GM19035 (cell line): ENCODE measurements around the gene MSH3.
"Not testable (repeated sequence)": the region's sequence is repeated elsewhere in the genome, so short reads cannot be mapped to it uniquely, and the experiment has no call there.

Experiments
- ATAC-seq: cut with Tn5 transposase; IDR thresholded peaks from one replicate; pipeline ENCODE4 v1.9.1; 2021; ENCODE audit not compliant: unreplicated experiment

Gene MSH3

GRCh38 chr5:80747922-80748321 lies 93.5 kb downstream of the MSH3 start:
- no peak for ATAC-seq

GRCh38 chr5:80752427-80752826 lies 98.0 kb downstream of the MSH3 start:
- no peak for ATAC-seq

GRCh38 chr5:80753712-80754111 lies 99.3 kb downstream of the MSH3 start:
- ATAC-seq, result no peak

DNA sequence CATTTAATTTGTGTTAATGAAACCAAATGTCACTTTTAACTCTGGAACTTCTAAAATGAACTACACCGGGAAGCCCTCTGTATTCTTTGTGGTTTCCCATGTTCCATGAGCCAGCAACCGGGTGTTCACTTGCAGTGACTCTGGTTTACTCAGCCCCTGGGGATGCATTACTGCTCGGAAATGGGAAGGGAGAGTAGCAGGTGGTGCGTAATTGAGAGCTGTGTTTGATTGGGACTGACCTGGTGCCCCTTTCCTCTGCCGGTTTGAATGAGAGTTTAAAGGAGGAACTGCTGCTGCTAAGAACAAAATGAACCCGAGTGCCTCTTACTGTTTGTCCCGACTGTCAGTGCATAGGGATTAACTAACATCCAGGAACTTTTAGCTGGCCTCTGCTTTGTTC lies 100.4 kb downstream of the MSH3 start:
- ATAC-seq, result peak; percentile 43

DNA sequence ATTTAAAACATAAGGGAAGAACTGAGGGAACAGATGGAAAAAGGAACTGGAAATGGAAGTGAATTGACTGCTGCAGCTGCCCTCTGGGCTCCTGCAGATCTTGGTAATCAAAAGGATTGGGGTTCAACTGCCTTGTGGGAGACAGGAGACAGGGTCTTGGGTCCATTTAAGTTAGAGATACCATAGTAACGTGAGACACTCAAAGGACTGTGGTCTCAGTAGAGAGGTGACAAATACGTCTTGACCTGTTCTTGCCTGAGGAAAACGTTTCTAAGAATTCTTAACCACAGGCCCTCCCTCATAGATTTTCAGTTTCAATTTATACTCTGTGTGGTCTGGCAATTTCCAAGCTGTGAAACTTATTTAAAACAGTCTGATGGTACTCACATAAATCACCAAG lies 101.2 kb downstream of the MSH3 start:
- peak; percentile 98 for ATAC-seq

DNA sequence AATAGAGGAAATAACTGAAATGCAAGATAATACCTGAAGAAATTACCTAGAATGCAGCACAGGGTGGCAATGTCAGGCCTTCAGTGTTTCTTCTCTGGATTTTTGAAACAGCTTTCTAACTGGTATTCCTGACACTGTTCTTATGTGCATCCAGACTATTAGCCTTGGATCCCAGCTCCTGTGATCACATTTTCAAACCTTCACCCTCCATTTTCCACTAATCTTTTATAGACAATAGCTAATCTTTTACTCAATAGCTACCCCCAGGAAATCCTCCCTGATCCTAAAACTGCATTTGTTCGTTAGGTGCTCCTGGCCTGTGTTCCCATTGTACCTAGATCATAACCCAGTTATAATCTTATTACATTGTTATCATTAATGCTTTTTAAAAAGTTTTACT lies 101.8 kb downstream of the MSH3 start:
- ATAC-seq, result no peak

- no peak for ATAC-seq
These were observed 102.8 kb downstream of the MSH3 start for GRCh38 chr5:80757290-80757689.

DNA sequence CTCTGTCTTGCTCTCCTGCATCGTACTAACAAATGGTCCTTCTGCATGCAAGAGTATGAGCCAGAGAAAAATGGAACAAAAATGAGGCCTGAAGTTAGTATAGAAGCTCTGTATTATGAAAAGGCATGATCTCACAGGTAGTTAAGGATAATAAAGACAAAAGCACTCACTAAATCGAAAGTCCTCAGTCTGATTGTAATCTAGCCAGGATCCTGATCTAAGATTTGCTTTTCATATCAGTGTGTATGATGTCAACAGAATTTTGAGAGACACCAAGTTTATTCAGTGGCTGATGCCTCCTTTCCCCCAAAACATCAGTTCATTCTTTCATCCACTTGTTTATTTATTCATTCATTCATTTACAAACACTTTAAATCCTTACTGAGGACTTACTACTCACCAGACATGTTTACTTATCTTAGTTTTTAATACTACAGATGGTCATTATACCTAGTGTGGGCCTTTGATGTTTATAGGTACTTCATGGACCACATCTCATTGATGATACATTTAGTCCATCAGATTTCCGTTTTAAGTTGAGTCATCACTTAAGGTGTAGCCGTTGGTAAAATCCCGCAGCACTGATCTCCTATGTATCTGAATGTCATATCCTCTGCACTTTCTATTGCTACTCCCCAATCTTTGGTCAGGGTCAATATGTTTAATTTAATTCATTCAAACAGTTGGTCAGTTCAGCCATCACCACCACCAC lies 105.6 kb downstream of the MSH3 start:
- no peak for ATAC-seq

DNA sequence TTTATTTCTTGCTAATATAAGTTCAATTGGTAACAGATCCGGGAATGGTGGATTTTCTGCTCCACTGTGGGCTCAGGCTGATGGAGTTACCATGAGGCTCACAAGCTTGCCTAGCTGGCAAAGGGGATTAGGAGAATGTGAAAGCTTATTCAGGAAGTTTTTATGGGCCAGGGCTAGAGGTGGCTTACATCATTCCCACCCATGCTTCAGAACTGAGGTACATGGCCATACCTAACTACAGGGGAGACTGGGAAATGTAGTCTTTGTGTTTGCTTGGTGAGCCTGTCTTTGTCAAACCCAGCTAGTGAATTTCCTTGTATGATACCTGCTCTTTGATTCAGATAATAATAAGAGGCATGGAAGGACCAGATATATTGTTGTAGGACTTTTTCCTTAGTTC lies 106.2 kb downstream of the MSH3 start:
- no peak for ATAC-seq

DNA sequence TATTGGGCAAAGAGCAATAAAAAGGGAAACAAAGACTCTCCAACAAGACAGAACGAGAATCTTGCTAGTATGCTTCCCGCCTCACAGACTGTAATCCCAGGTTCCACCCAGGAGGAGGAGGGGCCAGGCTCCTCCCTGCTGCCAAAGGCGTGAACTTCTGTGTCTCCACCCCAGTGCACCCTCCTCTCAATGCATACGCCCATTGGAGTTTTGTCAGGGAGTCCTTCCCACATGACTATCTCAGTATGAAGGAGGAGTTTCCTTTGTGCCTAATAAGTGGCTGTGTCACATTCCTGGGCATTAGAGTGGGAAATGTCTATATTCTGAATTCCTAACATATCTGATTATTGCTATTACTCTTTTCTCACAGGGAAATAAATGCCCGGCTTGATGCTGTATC lies 106.7 kb downstream of the MSH3 start:
- no peak for ATAC-seq

DNA sequence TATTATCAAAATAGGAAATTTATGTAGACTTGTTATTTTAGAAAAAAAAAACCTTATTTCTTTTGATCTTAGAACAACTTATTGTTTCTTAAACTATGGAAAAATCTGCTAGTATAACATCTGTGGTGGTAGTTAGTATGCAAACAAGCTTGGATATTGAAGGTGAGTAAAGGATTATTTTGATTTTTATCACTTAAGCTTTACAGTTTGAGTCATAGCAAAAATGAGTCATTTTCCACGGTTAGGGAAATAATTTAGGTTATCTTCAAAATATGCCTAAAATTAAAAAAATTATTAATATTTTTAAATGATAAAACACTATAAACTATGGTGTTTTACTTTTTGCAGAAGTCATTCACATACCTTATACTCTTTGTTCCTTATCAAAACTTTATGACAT lies 107.5 kb downstream of the MSH3 start:
- no peak for ATAC-seq

- ATAC-seq, result no peak
These were observed 108.1 kb downstream of the MSH3 start for GRCh38 chr5:80762573-80762972.

DNA sequence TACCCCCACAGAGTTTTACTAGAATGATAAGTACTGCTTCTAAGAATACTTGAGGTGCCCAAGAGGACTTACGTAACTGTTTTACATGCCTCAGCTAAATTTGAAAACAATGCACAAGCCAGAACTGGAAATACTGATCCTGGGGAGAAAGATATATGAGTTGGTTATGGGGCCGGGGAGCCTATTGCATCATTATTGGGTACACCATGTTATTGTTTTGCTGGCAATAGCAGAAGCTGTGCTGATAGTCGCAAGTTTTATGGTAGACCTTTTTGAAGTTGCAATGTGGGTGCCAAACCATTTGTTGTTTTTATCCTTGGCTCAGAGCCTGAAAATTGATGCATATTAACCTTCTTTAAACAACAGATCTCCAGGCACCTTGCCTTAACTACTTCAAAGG lies 108.8 kb downstream of the MSH3 start:
- ATAC-seq, result no peak

GRCh38 chr5:80763873-80764647 lies 109.6 kb downstream of the MSH3 start:
- no peak for ATAC-seq

GRCh38 chr5:80764786-80765185 lies 110.3 kb downstream of the MSH3 start:
- ATAC-seq, result no peak

GRCh38 chr5:80777347-80778287 lies 123.2 kb downstream of the MSH3 start:
- no peak for ATAC-seq

DNA sequence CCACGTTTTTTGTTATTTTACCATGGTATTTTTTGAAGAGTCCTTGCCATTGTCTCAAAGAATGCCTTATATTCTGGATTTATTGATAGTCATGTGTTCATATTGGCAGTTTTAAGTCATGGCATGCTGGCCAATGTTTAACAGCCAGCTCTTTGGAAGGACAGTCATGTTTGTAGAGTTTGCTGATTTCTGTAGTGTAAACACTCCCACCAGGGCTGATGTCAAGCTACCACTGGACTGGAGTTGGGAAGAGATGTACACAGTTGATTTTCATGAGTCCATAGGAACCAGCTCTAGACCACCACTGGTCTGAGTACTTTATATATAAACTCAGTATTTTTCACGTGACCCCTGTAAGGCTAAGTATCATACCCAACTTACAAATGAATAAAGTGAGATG lies 125.6 kb downstream of the MSH3 start:
- ATAC-seq, result no peak

GRCh38 chr5:80780761-80781285 lies 126.4 kb downstream of the MSH3 start:
- ATAC-seq, result no peak

DNA sequence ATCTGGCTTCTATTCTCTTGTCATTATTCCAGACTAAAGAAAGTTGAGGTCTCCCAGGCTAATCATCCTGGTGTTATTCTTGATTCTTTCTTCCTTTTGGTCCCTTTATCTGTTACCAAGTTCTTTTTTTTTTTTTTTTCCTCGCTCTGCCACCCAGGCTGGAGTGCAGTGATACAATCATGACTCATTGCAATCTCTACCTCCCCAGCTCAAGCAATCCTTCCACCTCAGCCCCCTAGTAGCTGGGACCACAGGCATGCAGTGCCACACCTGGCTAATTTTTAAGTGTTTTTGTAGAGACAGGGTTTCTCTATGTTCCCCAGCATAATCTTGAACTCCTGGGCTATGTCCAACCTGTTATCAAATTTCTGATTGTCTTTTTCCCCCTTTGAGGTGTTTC lies 126.9 kb downstream of the MSH3 start:
- ATAC-seq, result no peak

DNA sequence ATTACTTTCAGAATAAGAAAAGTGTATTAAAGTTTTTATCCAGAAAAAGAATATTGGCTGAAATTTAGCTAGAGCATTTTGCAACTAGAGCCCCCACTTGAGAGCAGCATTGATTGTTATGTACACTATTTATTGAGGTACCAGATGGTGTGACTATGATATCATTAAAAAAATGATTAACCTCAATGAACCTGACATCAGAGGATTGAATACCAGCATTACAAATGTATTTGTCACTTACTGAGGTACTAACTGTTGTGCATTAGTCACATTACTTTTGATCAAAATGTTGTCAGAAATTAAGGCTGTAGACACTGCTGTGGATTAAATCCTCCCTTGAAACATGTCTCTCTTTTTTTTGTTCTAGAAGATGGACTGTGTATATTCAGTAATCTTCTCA lies 128.2 kb downstream of the MSH3 start:
- no peak for ATAC-seq

DNA sequence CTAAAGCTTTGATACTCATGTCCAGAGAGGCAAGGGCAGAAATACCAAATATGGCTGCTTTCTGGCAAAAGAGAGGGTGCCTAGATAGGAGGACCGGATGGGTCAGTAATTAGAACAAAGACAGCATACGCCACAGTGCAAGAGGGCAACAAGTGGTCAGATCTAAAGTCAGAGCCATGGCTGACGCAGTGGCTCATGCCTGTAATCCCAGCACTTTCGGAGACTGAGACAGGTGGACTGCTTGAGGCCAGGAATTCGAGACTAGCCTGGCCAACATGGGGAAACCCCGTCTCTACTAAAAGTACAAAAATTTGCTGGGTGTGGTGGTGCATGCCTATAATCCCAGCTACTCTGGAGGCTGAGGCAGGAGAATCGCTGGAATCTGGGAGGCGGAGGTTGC lies 129.3 kb downstream of the MSH3 start:
- ATAC-seq, result not testable (repeated sequence)
